H1 (cell line): ENCODE data around the gene LYZL4. TPM values are rescaled to one million over a fixed set of nuclear protein-coding genes. Genes with fewer than 3 reads are reported as not detected.

Experiments
- CTCF ChIA-PET: fragments of 300-600 bp; sonication (Branson Sonifier 250); formaldehyde crosslinking; loops from one replicate; lab custom pipeline; 2021; ENCODE audit not compliant: partially characterized antibody; lab: Charles Lee
- POLR2A ChIA-PET: fragments of 300-600 bp; sonication (Branson Sonifier 250); formaldehyde crosslinking; loops from one replicate; lab custom pipeline; 2021; ENCODE audit warnings: inconsistent platforms; ENCODE audit not compliant: partially characterized antibody; lab: Charles Lee
- DNase-seq, 2 experiments: peaks; one replicate each; pipeline versions ENCODE4 v3.0.0 to v3.0.0-alpha.2; 2010 to 2022; ENCODE audit warnings: low spot score in 2 of 2, low read depth in 1 of 2, mixed read lengths in 1 of 2
- FAIRE-seq: peaks from 2 replicates; lab custom pipeline; 2011; peaks lifted over from hg19 to GRCh38; lab: Jason Lieb, UNC
- H2AFZ ChIP-seq: 2 replicates; pipeline ENCODE4 v1.8.1; 2012; ENCODE audit warnings: low read length, inconsistent platforms
- H2AK5ac ChIP-seq: 2 replicates; pipeline ENCODE4 v1.6.1; 2013; ENCODE audit warnings: low read depth, low read length
- H2BK120ac ChIP-seq: replicated peaks from 2 replicates; pipeline ENCODE3; 2013; ENCODE audit warnings: low read depth, low read length, inconsistent platforms
- H2BK12ac ChIP-seq: 2 replicates; pipeline ENCODE4 v1.6.1; 2013; ENCODE audit warnings: low read depth, low read length
- H2BK15ac ChIP-seq: 2 replicates; pipeline ENCODE4 v1.6.1; 2013; ENCODE audit warnings: low read length
- H2BK20ac ChIP-seq: 2 replicates; pipeline ENCODE4 v1.6.1; 2013; ENCODE audit warnings: low read length
- H2BK5ac ChIP-seq: 2 replicates; pipeline ENCODE4 v1.6.1; 2013; ENCODE audit warnings: low read depth, low read length
- H3K14ac ChIP-seq: 2 replicates; pipeline ENCODE4 v1.6.1; 2013; ENCODE audit warnings: inconsistent platforms; ENCODE audit not compliant: insufficient read length
- H3K18ac ChIP-seq: 2 replicates; pipeline ENCODE4 v1.6.1; 2013; ENCODE audit warnings: low read length; ENCODE audit errors: extremely low read depth
- H3K23ac ChIP-seq: 2 replicates; pipeline ENCODE4 v1.6.1; 2013; ENCODE audit warnings: inconsistent platforms; ENCODE audit not compliant: insufficient read length
- H3K23me2 ChIP-seq: 2 replicates; pipeline ENCODE4 v1.6.1; 2013; ENCODE audit warnings: low read depth, low read length
- H3K27ac ChIP-seq: 2 replicates; pipeline ENCODE4 v1.6.1; 2011; ENCODE audit warnings: low read depth, low read length, inconsistent platforms
- H3K27me3 ChIP-seq, 4 experiments: replicated peaks in 1 of 4; 1 replicate in 1 of 4; 2 replicates in 3 of 4; pipeline versions ENCODE4 v1.6.1 to v1.8.1; 2011 to 2013; ENCODE audit warnings: low read length in 3 of 4, mild to moderate bottlenecking in 3 of 4, inconsistent platforms in 2 of 4, mixed read lengths in 2 of 4, moderate library complexity in 1 of 4; ENCODE audit not compliant: control insufficient read depth in 3 of 4, insufficient read depth in 3 of 4; ENCODE audit errors: extremely low read depth in 1 of 4
- H3K36me3 ChIP-seq, 4 experiments: 2 replicates each; pipeline versions ENCODE4 v1.6.1 to v1.8.1; 2011 to 2013; ENCODE audit warnings: mild to moderate bottlenecking in 4 of 4, low read length in 3 of 4, moderate library complexity in 2 of 4, control low read depth in 1 of 4, inconsistent platforms in 1 of 4; ENCODE audit not compliant: insufficient read depth in 4 of 4, control insufficient read depth in 2 of 4
- H3K4ac ChIP-seq: replicated peaks from 2 replicates; pipeline ENCODE3; 2013; ENCODE audit warnings: low read length, low read depth, mixed read lengths, inconsistent platforms; ENCODE audit not compliant: insufficient read length
- H3K4me1 ChIP-seq, 4 experiments: replicated peaks in 1 of 4; 1 replicate in 1 of 4; 2 replicates in 3 of 4; pipeline versions ENCODE4 v1.6.1 to v1.8.1; 2011 to 2013; ENCODE audit warnings: low read length in 3 of 4, inconsistent platforms in 2 of 4, mixed read lengths in 1 of 4; ENCODE audit not compliant: insufficient read depth in 4 of 4, control insufficient read depth in 3 of 4
- H3K4me2 ChIP-seq, 2 experiments: 2 replicates each; pipeline versions ENCODE4 v1.6.1 to v1.8.1; 2011 to 2013; ENCODE audit warnings: low read depth in 2 of 2, low read length in 2 of 2, control low read depth in 1 of 2, inconsistent platforms in 1 of 2, mild to moderate bottlenecking in 1 of 2; ENCODE audit not compliant: insufficient read depth in 1 of 2
- H3K4me3 ChIP-seq, 4 experiments: fragments of 200-600, 300-600 bp in 1 of 4; sonication (generic), shearing (Covaris generic), sonication (Bioruptor Twin) in 1 of 4; 2 replicates each; pipeline versions ENCODE4 v1.5.1 to v1.8.1; 2011 to 2016; ENCODE audit warnings: low read length in 4 of 4, low read depth in 3 of 4, control low read depth in 2 of 4, inconsistent platforms in 2 of 4, mild to moderate bottlenecking in 2 of 4, mixed read lengths in 1 of 4, moderate library complexity in 1 of 4; ENCODE audit not compliant: insufficient read depth in 2 of 4; ENCODE audit errors: extremely low read depth in 1 of 4
- H3K56ac ChIP-seq: replicated peaks from 2 replicates; pipeline ENCODE3; 2013; ENCODE audit warnings: low read depth, mild to moderate bottlenecking, mixed read lengths, low read length, inconsistent platforms; ENCODE audit not compliant: insufficient read length
- H3K79me1 ChIP-seq: 2 replicates; pipeline ENCODE4 v1.6.1; 2013; ENCODE audit warnings: low read depth, low read length, control low read depth
- H3K79me2 ChIP-seq, 2 experiments: 2 replicates each; pipeline versions ENCODE4 v1.6.1 to v1.8.1; 2012 to 2013; ENCODE audit warnings: low read length in 2 of 2, mild to moderate bottlenecking in 2 of 2, inconsistent platforms in 1 of 2; ENCODE audit not compliant: insufficient read depth in 2 of 2, control insufficient read depth in 1 of 2
- H3K9ac ChIP-seq, 4 experiments: replicated peaks in 1 of 4; 1 replicate in 1 of 4; 2 replicates in 3 of 4; pipeline versions ENCODE4 v1.6.1 to v1.8.1; 2011 to 2013; ENCODE audit warnings: low read depth in 3 of 4, low read length in 3 of 4, control low read depth in 2 of 4, mild to moderate bottlenecking in 2 of 4, moderate library complexity in 2 of 4, inconsistent platforms in 1 of 4; ENCODE audit errors: extremely low read depth in 1 of 4
- H3K9me3 ChIP-seq, 2 experiments: 2 replicates each; pipeline versions ENCODE4 v1.6.1 to v1.8.1; 2012 to 2013; ENCODE audit warnings: mild to moderate bottlenecking in 2 of 2, moderate library complexity in 2 of 2, control low read depth in 1 of 2, inconsistent platforms in 1 of 2, low read depth in 1 of 2, low read length in 1 of 2, mixed read lengths in 1 of 2; ENCODE audit not compliant: insufficient read depth in 2 of 2
- H4K20me1 ChIP-seq, 2 experiments: replicated peaks in 1 of 2; 2 replicates each; pipeline versions ENCODE3 to v1.8.1; 2011 to 2013; ENCODE audit warnings: inconsistent platforms in 2 of 2, low read length in 2 of 2, mild to moderate bottlenecking in 1 of 2; ENCODE audit not compliant: insufficient read depth in 2 of 2, control insufficient read depth in 1 of 2
- H4K5ac ChIP-seq: 2 replicates; pipeline ENCODE4 v1.6.1; 2013; ENCODE audit warnings: low read length, low read depth, mixed read lengths, inconsistent platforms; ENCODE audit not compliant: insufficient read length
- H4K8ac ChIP-seq: 2 replicates; pipeline ENCODE4 v1.8.0; 2013; ENCODE audit warnings: mild to moderate bottlenecking, moderate library complexity, low read length, inconsistent platforms; ENCODE audit not compliant: insufficient read depth; ENCODE audit errors: extremely low read depth
- H4K91ac ChIP-seq: replicated peaks from 2 replicates; pipeline ENCODE3; 2013; ENCODE audit warnings: low read length, mixed read lengths, inconsistent platforms; ENCODE audit not compliant: insufficient read length
- HDAC2 ChIP-seq, 2 experiments: fragments of 300-600 bp in 1 of 2; sonication (generic) in 1 of 2; IDR thresholded peaks; 2 replicates each; pipeline ENCODE4 v1.6.1; 2011 to 2012; ENCODE audit warnings: low read depth in 2 of 2, low read length in 2 of 2, mild to moderate bottlenecking in 2 of 2, moderate library complexity in 2 of 2, borderline replicate concordance in 1 of 2, inconsistent platforms in 1 of 2
- NRF1 ChIP-seq: IDR thresholded peaks from 2 replicates; pipeline ENCODE4 v1.6.1; 2011; ENCODE audit warnings: mild to moderate bottlenecking, low read depth, low read length, improper control_type of control experiment
- POLR2A ChIP-seq, 2 experiments: IDR thresholded peaks; 1 replicate in 1 of 2; 2 replicates in 1 of 2; pipeline ENCODE4 v1.6.1; 2011; ENCODE audit warnings: low read depth in 2 of 2, low read length in 2 of 2, mild to moderate bottlenecking in 2 of 2; ENCODE audit errors: control extremely low read depth in 1 of 2
- RAD21 ChIP-seq, 2 experiments: IDR thresholded peaks in 1 of 2; conservative IDR thresholded peaks in 1 of 2; 2 replicates each; pipeline ENCODE4 v1.6.1; 2011; ENCODE audit warnings: low read depth in 2 of 2, low read length in 2 of 2, improper control_type of control experiment in 1 of 2, inconsistent platforms in 1 of 2, mild to moderate bottlenecking in 1 of 2, moderate library complexity in 1 of 2
- RXRA ChIP-seq: IDR thresholded peaks from 2 replicates; pipeline ENCODE4 v1.6.1; 2011; ENCODE audit warnings: low read depth, mild to moderate bottlenecking, low read length, moderate library complexity; ENCODE audit not compliant: insufficient read depth
- ZNF274 ChIP-seq: IDR thresholded peaks from 2 replicates; pipeline ENCODE4 v1.7.0; 2012; ENCODE audit warnings: low read length, borderline replicate concordance; ENCODE audit errors: extremely low read depth
- WGBS, 2 experiments: shearing (Covaris generic) in 1 of 2; methylation state at CpG; one replicate each; pipeline versions ENCODE4 v1.1.6 to v1.1.7; 2013 to 2015; ENCODE audit warnings: low lambda C conversion rate in 2 of 2, mixed read lengths in 2 of 2, inconsistent platforms in 1 of 2, low coverage in 1 of 2, missing lambda C conversion rate in 1 of 2; ENCODE audit not compliant: insufficient replicate concordance in 2 of 2, insufficient coverage in 1 of 2, insufficient read length in 1 of 2; ENCODE audit errors: extremely low coverage in 1 of 2, missing lambda C conversion rate in 1 of 2; 5-methylcytosine and 5-hydroxymethylcytosine counted together
- polyA plus RNA-seq, 7 experiments: library from polyadenylated mRNA; depleted of rRNA in 3 of 7; stranded (reverse) in 5 of 7; unstranded in 2 of 7; fragments of >200 nt in 5 of 7; fragments of 200-250 nt in 2 of 7; gene quantifications; 1 replicate in 5 of 7; 2 replicates in 1 of 7; 4 replicates in 1 of 7; pipeline versions ENCODE4 v1.2.1 to v1.2.3, GENCODE V29; 2011 to 2013; ENCODE audit warnings: missing spikeins in 2 of 7, mixed read lengths in 2 of 7
- total RNA-seq: library from RNA; stranded (reverse); fragmentation: NEBNext Ultra II Directional; extraction: Animal tissue kit (Norgen Biotek cat#: 25700); gene quantifications from 2 replicates; pipeline ENCODE4 v1.2.1, GENCODE V29; 2021
- TF ChIP-seq, protein P1 (sequence below), 3 experiments: IDR thresholded peaks; 1 replicate in 2 of 3; 2 replicates in 1 of 3; pipeline versions ENCODE4 v1.5.1 to v1.6.1; 2011; ENCODE audit warnings: low read length in 3 of 3, mild to moderate bottlenecking in 3 of 3, inconsistent platforms in 2 of 3, low read depth in 1 of 3, moderate library complexity in 1 of 3; ENCODE audit not compliant: insufficient read depth in 1 of 3; ENCODE audit errors: control extremely low read depth in 1 of 3
- TF ChIP-seq, protein P2 (sequence below): IDR thresholded peaks from 2 replicates; pipeline ENCODE4 v1.6.1; 2012; ENCODE audit warnings: inconsistent platforms

The LYZL4 gene
- total and polyA plus RNA-seq, 2 of the 8 experiments (the other 6 are each of a cell fraction or from before 2014, with no cell fraction given): not detected

GRCh38 chr3:42442640-42443039 is 32.2 kb upstream of the LYZL4 start:
- Histone ChIP-seq H2BK12ac (peak overlapping the region; percentile 62; the same call in 1 of the 2 replicates), H2BK5ac (no peak overlapping the region), H3K79me1 (no peaks in the 10 kb centered on the region), H3K4me2 (no peak overlapping the region), H3K27ac (no peak overlapping the region), H3K4me1 (peaks cover 2 to 28% (median 23%) of the 10 kb centered on the region in 4 experiments; a peak in 6 of 7 replicates), H4K8ac (no peak overlapping the region; the same call in 1 of the 2 replicates), H2BK120ac (no peak overlapping the region), H4K91ac (no peak overlapping the region), H2BK15ac (no peak overlapping the region), H3K23me2 (no peaks in the 10 kb centered on the region), H3K14ac (no peak overlapping the region), H3K18ac (no peak overlapping the region), H3K4me3 (no peak overlapping the region), H3K36me3 (no peaks in the 10 kb centered on the region), H3K23ac (no peak overlapping the region), H2AK5ac (no peak overlapping the region), H2AFZ (no peak overlapping the region), H3K56ac (no peak overlapping the region), H3K9ac (no peak overlapping the region), H3K27me3 (no peaks in the 10 kb centered on the region), H3K79me2 (0 out of 4 replicates have a peak, but pooled peaks cover 0 to 3% of the 10 kb centered on the region in 2 experiments), H2BK20ac (no peak overlapping the region; the same call in 1 of the 2 replicates), H3K4ac (no peak overlapping the region), H4K5ac (no peak overlapping the region), H4K20me1 (no peaks in the 10 kb centered on the region), H3K9me3 (peaks cover 0 to 3% of the 10 kb centered on the region in 2 experiments; a peak in 1 of 4 replicates)
- no peak for FAIRE-seq
- POLR2A ChIA-PET: interaction anchor here (1.4 kb wide), 1 partner anchor 188 kb away, joined by 4 read pairs; no protein-coding TSS in a partner anchor
- no peak for DNase-seq
- WGBS, 2 experiments: 88% methylated on average over 5 of the region's 5 CpGs; no CpG with 5 or more reads in 1 of the 2 experiments
- CTCF ChIA-PET: interaction anchor here (0.8 to 9.1 kb wide), 32 partner anchors 12 to 553 kb away, joined by 3 to 193 read pairs (median 5); no protein-coding TSS in a partner anchor
- no peak for TF ChIP-seq HDAC2 (IDR thresholded peaks at IDR 0.05; ENCODE audit: borderline replicate concordance in 1 of 2, low read depth in 2 of 2, low read length in 2 of 2)
- peak; percentile 48 to 71 for TF ChIP-seq RAD21 (IDR thresholded peaks at IDR 0.05 in 1 of 2, conservative IDR thresholded peaks at IDR 0.05 in 1 of 2; ENCODE audit: low read depth in 2 of 2, low read length in 2 of 2)
- TF ChIP-seq POLR2A (IDR thresholded peaks at IDR 0.05; ENCODE audit: control extremely low read depth in 1 of 2, low read depth in 2 of 2, low read length in 2 of 2): no peak
- TF ChIP-seq ZNF274: 0 out of 2 replicates have a peak, but pooled peaks have one; percentile 18
- TF ChIP-seq RXRA: no peak
- TF ChIP-seq, protein P1, sequence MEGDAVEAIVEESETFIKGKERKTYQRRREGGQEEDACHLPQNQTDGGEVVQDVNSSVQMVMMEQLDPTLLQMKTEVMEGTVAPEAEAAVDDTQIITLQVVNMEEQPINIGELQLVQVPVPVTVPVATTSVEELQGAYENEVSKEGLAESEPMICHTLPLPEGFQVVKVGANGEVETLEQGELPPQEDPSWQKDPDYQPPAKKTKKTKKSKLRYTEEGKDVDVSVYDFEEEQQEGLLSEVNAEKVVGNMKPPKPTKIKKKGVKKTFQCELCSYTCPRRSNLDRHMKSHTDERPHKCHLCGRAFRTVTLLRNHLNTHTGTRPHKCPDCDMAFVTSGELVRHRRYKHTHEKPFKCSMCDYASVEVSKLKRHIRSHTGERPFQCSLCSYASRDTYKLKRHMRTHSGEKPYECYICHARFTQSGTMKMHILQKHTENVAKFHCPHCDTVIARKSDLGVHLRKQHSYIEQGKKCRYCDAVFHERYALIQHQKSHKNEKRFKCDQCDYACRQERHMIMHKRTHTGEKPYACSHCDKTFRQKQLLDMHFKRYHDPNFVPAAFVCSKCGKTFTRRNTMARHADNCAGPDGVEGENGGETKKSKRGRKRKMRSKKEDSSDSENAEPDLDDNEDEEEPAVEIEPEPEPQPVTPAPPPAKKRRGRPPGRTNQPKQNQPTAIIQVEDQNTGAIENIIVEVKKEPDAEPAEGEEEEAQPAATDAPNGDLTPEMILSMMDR (IDR thresholded peaks at IDR 0.05; ENCODE audit: control extremely low read depth in 1 of 3, insufficient read depth in 1 of 3, low read depth in 1 of 3, low read length in 3 of 3): peak; percentile 61 to 66 (median 64)
- TF ChIP-seq, protein P2, sequence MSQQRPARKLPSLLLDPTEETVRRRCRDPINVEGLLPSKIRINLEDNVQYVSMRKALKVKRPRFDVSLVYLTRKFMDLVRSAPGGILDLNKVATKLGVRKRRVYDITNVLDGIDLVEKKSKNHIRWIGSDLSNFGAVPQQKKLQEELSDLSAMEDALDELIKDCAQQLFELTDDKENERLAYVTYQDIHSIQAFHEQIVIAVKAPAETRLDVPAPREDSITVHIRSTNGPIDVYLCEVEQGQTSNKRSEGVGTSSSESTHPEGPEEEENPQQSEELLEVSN: 0 out of 2 replicates have a peak, but pooled peaks have one; percentile 39
- no peak for TF ChIP-seq NRF1
